Nephron (organoid): ENCODE data around the gene EFTUD2.

Experiments
- H3K27ac Mint-ChIP-seq, 3 experiments: 2 replicates each; pipeline ENCODE4 v1.8.0; 2020; ENCODE audit warnings: mixed read lengths in 3 of 3, mild to moderate bottlenecking in 2 of 3, moderate library complexity in 1 of 3
- H3K27me3 Mint-ChIP-seq: 2 replicates; pipeline ENCODE4 v1.8.0; 2021; ENCODE audit warnings: low read depth, mild to moderate bottlenecking, moderate library complexity, mixed read lengths
- H3K36me3 Mint-ChIP-seq: 2 replicates; pipeline ENCODE4 v1.8.0; 2020; ENCODE audit warnings: low read depth, mixed read lengths
- H3K4me1 Mint-ChIP-seq: 2 replicates; pipeline ENCODE4 v1.8.0; 2020; ENCODE audit warnings: mixed read lengths
- H3K4me3 Mint-ChIP-seq, 3 experiments: 2 replicates each; pipeline ENCODE4 v1.8.0; 2020; ENCODE audit warnings: mild to moderate bottlenecking in 3 of 3, mixed read lengths in 3 of 3, moderate library complexity in 2 of 3
- H3K9me3 Mint-ChIP-seq: 2 replicates; pipeline ENCODE4 v1.8.0; 2020; ENCODE audit warnings: mixed read lengths
- CTCF ChIP-seq, 3 experiments: fragments of 200-600 bp; sonication (generic); IDR thresholded peaks; one replicate each; pipeline ENCODE4 v1.5.0; 2021; ENCODE audit warnings: antibody characterized with exemption in 3 of 3; ENCODE audit not compliant: unreplicated experiment in 3 of 3

The EFTUD2 gene

GRCh38 chr17:44878627-44879221 is 20.5 kb downstream of the EFTUD2 start:
- Mint-ChIP-seq H3K27me3 (no peaks in the 10 kb centered on the region), H3K27ac (no peak overlapping the region), H3K9me3 (no peaks in the 10 kb centered on the region), H3K4me1 (no peaks in the 10 kb centered on the region), H3K4me3 (no peak overlapping the region), H3K36me3 (peaks cover 55% of the 10 kb centered on the region)
- TF ChIP-seq CTCF (IDR thresholded peaks at IDR 0.05; ENCODE audit: unreplicated experiment in 3 of 3), result peak; percentile 49 to 70 (median 59)

DNA sequence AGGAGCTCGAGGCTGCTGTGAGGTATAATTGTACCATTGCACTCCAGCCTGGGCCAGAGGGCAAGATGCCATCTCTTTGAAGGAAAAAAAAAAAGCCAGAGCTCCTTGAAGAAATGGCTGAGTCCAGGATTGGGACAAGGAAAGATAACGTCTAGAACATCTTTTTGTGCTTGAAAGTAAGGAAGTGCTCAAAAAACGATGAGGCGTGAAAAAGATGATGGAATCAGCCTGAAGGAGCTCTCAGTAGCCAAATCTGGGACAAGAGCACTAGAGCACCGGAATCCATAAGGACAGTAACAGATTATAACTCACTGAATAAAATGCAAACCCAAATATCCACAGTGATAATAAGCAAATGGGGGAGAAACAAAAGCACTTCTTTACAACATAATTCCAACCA is 22.1 kb downstream of the EFTUD2 start:
- no peak for TF ChIP-seq CTCF (IDR thresholded peaks at IDR 0.05; ENCODE audit: unreplicated experiment in 3 of 3)
- Mint-ChIP-seq H3K36me3 (peaks cover 50% of the 10 kb centered on the region), H3K9me3 (no peaks in the 10 kb centered on the region), H3K27me3 (no peaks in the 10 kb centered on the region), H3K27ac (no peak overlapping the region), H3K4me3 (no peak overlapping the region), H3K4me1 (no peaks in the 10 kb centered on the region)

DNA sequence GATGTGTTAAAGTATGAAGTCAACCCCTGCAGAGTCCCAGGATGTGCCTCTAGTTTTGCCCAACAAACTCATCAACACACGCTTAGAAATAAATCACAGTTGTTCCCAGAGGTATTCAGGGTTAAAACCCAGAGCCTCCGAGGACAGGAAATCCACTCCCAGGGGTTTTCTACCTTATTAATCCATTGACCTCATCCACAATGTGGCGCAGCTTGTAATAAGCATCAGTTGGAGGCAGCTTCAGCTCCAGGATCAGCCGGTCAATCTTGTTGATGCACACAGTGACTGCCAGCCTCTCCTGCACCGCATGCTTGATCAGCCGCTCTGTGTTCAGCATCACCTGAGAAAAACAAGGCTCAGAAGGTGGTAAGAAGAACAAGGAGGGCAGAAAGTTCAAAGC is 23.5 kb downstream of the EFTUD2 start:
- no peak for TF ChIP-seq CTCF (IDR thresholded peaks at IDR 0.05; ENCODE audit: unreplicated experiment in 3 of 3)
- Mint-ChIP-seq H3K9me3 (no peaks in the 10 kb centered on the region), H3K27ac (no peak overlapping the region), H3K4me1 (no peaks in the 10 kb centered on the region), H3K4me3 (no peak overlapping the region), H3K36me3 (peaks cover 50% of the 10 kb centered on the region), H3K27me3 (no peaks in the 10 kb centered on the region)

DNA sequence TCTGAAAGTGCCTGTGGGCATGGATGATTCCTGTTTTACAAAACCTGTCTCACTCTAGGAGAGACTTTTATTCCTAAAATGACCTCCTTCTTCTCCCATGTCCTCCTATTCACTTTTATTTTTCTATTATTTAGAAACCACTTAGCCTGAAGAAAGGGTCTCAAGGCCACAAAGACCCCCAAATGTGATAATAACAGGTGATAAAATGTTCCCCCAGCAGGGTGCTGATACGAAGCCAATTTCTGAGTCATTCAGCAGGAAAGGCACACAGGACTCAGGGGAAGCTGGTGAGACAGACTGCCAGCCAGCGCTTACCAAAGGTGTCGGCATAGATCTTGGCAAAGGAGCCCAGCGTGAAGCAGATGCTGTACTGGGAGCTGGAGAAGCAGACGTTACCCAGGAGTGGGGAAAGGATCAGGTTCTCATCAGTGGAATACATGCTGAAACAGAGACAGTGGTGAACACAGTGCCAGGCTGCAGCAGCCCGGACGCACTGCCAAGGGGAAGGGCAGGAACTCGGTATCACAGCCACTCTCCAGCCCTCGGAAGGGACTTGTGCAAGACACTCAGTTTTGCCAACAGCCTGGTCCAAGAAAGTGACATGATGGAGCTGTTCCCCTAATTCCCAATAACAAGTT is 27.0 kb downstream of the EFTUD2 start:
- no peak overlapping the region for H3K27ac Mint-ChIP-seq
- TF ChIP-seq CTCF (IDR thresholded peaks at IDR 0.05; ENCODE audit: unreplicated experiment in 3 of 3), result no peak
- no peak overlapping the region for H3K4me3 Mint-ChIP-seq
- peaks cover 66% of the 10 kb centered on the region for H3K36me3 Mint-ChIP-seq
- H3K27me3 Mint-ChIP-seq, result no peaks in the 10 kb centered on the region
- no peaks in the 10 kb centered on the region for H3K4me1 Mint-ChIP-seq
- no peaks in the 10 kb centered on the region for H3K9me3 Mint-ChIP-seq

GRCh38 chr17:44871556-44871955 is 27.7 kb downstream of the EFTUD2 start:
- Mint-ChIP-seq H3K4me1 (no peaks in the 10 kb centered on the region), H3K36me3 (peaks cover 60% of the 10 kb centered on the region), H3K27me3 (no peaks in the 10 kb centered on the region), H3K9me3 (no peaks in the 10 kb centered on the region), H3K27ac (no peak overlapping the region), H3K4me3 (no peak overlapping the region)
- no peak for TF ChIP-seq CTCF (IDR thresholded peaks at IDR 0.05; ENCODE audit: unreplicated experiment in 3 of 3)

DNA sequence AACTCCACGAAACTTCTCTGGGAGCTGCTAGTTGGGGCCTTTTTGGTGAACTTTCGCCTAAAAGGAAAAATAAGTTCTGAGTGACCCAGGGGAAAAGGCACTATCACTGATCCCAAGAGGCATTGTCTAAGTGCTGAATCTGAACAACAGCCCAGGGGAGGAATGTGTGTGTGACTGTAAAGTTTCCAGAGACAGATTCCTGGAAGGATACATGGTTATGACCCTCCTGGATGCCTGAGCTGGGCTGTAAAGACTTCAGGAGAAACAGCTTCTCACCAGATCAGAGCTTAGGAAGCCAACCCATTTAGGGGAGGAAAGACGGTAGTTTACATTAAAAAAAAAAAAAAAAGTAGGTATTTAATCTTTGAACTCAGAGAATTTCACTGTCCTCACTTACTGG is 31.4 kb downstream of the EFTUD2 start:
- Mint-ChIP-seq H3K36me3 (peaks cover 68% of the 10 kb centered on the region), H3K27me3 (no peaks in the 10 kb centered on the region), H3K4me1 (no peaks in the 10 kb centered on the region), H3K4me3 (no peak overlapping the region), H3K9me3 (no peaks in the 10 kb centered on the region), H3K27ac (no peak overlapping the region)
- no peak for TF ChIP-seq CTCF (IDR thresholded peaks at IDR 0.05; ENCODE audit: unreplicated experiment in 3 of 3)
